HCT116 (cell line): Measurements from ENCODE around the gene AP1M2. TPM values are rescaled to one million over a fixed set of nuclear protein-coding genes. Genes with fewer than 3 reads are reported as not detected.

ENCODE experiments used
- ATAC-seq: fragments of 200-7000 bp; cut with Tn5 transposase; 2 replicates; pipeline ENCODE4 v1.9.1; 2020; ENCODE audit warnings: mild to moderate bottlenecking, moderate library complexity
- BruUV-seq: library from RNA; stranded (reverse); fragments of 400-500 nt; replicated peaks from 2 replicates; lab custom pipeline; 2021; lab: Mats Ljungman, UMichigan
- CTCF ChIA-PET: fragments of 300-600 bp; sonication (Branson Sonifier 250); formaldehyde crosslinking; loops from one replicate; lab custom pipeline; 2021; ENCODE audit warnings: antibody characterized with exemption; lab: Charles Lee
- POLR2A ChIA-PET: fragments of 300-600, 350-600 bp; sonication (Branson Sonifier 250); formaldehyde crosslinking; loops from one replicate; lab custom pipeline; 2021; ENCODE audit warnings: antibody characterized with exemption; lab: Charles Lee
- RAD21 ChIA-PET, 2 experiments: fragments of 300-600 bp; sonication (Branson Sonifier 250); formaldehyde crosslinking; loops; one replicate each; lab custom pipeline; 2023; ENCODE audit warnings: low total read pairs in 2 of 2; ENCODE audit not compliant: uncharacterized antibody in 2 of 2, unreplicated experiment in 2 of 2, low non-redundant PET in 1 of 2; lab: Charles Lee
- DNase-seq: peaks from one replicate; pipeline ENCODE4 v3.0.0-alpha.2; 2010; ENCODE audit warnings: low read depth, low spot score
- H2AFZ ChIP-seq: fragments of 200-600 bp; shearing (Covaris generic), sonication (generic); 2 replicates; pipeline ENCODE4 v1.6.1; 2017; ENCODE audit warnings: low read depth, mixed run types, mixed read lengths, antibody characterized with exemption, low read length; ENCODE audit not compliant: poor library complexity, severe bottlenecking
- H3K27ac ChIP-seq: 2 replicates; pipeline ENCODE4 v1.5.1; 2012; ENCODE audit warnings: low read depth, low read length
- H3K27me3 ChIP-seq: fragments of 200-600 bp; sonication (generic); 2 replicates; pipeline ENCODE4 v1.6.1; 2016; ENCODE audit warnings: mixed run types, low read length, mixed read lengths; ENCODE audit not compliant: insufficient read depth
- H3K36me3 ChIP-seq, 2 experiments: fragments of 200-500 bp in 1 of 2; fragments of 200-600 bp in 1 of 2; sonication (Bioruptor generic) in 1 of 2; sonication (generic) in 1 of 2; 2 replicates each; pipeline versions ENCODE4 v1.5.1 to v1.6.1; 2014 to 2016; ENCODE audit warnings: low read length in 2 of 2, inconsistent platforms in 1 of 2, mixed read lengths in 1 of 2, mixed run types in 1 of 2; ENCODE audit not compliant: insufficient read depth in 2 of 2, control insufficient read depth in 1 of 2
- H3K4me1 ChIP-seq, 2 experiments: fragments of 200-600 bp in 1 of 2; sonication (generic) in 1 of 2; 2 replicates each; pipeline versions ENCODE4 v1.5.1 to v1.6.1; 2012 to 2017; ENCODE audit warnings: low read length in 2 of 2, inconsistent platforms in 1 of 2, mild to moderate bottlenecking in 1 of 2, mixed read lengths in 1 of 2, mixed run types in 1 of 2, moderate library complexity in 1 of 2; ENCODE audit not compliant: insufficient read depth in 2 of 2, control insufficient read depth in 1 of 2
- H3K4me2 ChIP-seq: fragments of 200-600 bp; sonication (generic); 2 replicates; pipeline ENCODE4 v1.6.1; 2017; ENCODE audit warnings: mixed run types, low read length, mixed read lengths
- H3K4me3 ChIP-seq, 2 experiments: fragments of 200-600 bp in 1 of 2; sonication (generic) in 1 of 2; replicated peaks in 1 of 2; 2 replicates each; pipeline ENCODE4 v1.5.1; 2011 to 2016; ENCODE audit warnings: low read length in 2 of 2, control low read depth in 1 of 2, low read depth in 1 of 2, mild to moderate bottlenecking in 1 of 2, mixed read lengths in 1 of 2, mixed run types in 1 of 2
- H3K79me2 ChIP-seq: fragments of 200-600 bp; sonication (generic); 2 replicates; pipeline ENCODE4 v1.6.1; 2017; ENCODE audit warnings: mild to moderate bottlenecking, mixed run types, low read length, moderate library complexity, mixed read lengths; ENCODE audit not compliant: insufficient read depth
- H3K9ac ChIP-seq: fragments of 200-600 bp; sonication (generic); 2 replicates; pipeline ENCODE4 v1.6.1; 2016; ENCODE audit warnings: low read length, mixed read lengths
- H3K9me2 ChIP-seq: fragments of 200-600 bp; sonication (generic), shearing (Covaris generic); 2 replicates; pipeline ENCODE4 v1.6.1; 2017; ENCODE audit warnings: mixed run types, mild to moderate bottlenecking, moderate library complexity; ENCODE audit not compliant: insufficient read depth
- H3K9me3 ChIP-seq, 2 experiments: fragments of 200-500 bp in 1 of 2; fragments of 200-600 bp in 1 of 2; sonication (Bioruptor generic) in 1 of 2; sonication (generic) in 1 of 2; 2 replicates each; pipeline ENCODE4 v1.6.1; 2014 to 2017; ENCODE audit warnings: low read length in 2 of 2, mixed read lengths in 2 of 2, inconsistent platforms in 1 of 2, low read depth in 1 of 2, mild to moderate bottlenecking in 1 of 2, mixed run types in 1 of 2, moderate library complexity in 1 of 2; ENCODE audit not compliant: control insufficient read depth in 1 of 2, insufficient read depth in 1 of 2
- H4K20me1 ChIP-seq: fragments of 200-600 bp; sonication (generic), shearing (Covaris generic); 2 replicates; pipeline ENCODE4 v1.6.1; 2017; ENCODE audit warnings: mixed run types, mild to moderate bottlenecking, moderate library complexity; ENCODE audit not compliant: insufficient read depth
- EGR1 ChIP-seq: IDR thresholded peaks from 2 replicates; pipeline ENCODE4 v1.6.1; 2012; ENCODE audit warnings: low read depth
- EZH2phosphoT487 ChIP-seq: fragments of 200-600 bp; IDR thresholded peaks from 2 replicates; pipeline ENCODE4 v1.6.1; 2018; ENCODE audit warnings: antibody characterized with exemption, borderline replicate concordance
- JUND ChIP-seq: IDR thresholded peaks from 2 replicates; pipeline ENCODE4 v1.6.1; 2012
- SIN3A ChIP-seq: IDR thresholded peaks from 2 replicates; pipeline ENCODE4 v1.6.1; 2012; ENCODE audit warnings: low read depth
- SP1 ChIP-seq: IDR thresholded peaks from 2 replicates; pipeline ENCODE4 v1.6.1; 2012; ENCODE audit warnings: low read depth
- intact Hi-C: fragments of 100-400 bp; cut with micrococcal nuclease; formaldehyde crosslinking; loops from 2 replicates; pipeline ENCODE4 v1.10.0; 2022
- total RNA-seq: library from RNA; stranded (reverse); gene quantifications from one replicate; pipeline ENCODE4 v1.2.1, GENCODE V29; 2021; ENCODE audit not compliant: unreplicated experiment
- TF ChIP-seq, protein P1 (sequence below): IDR thresholded peaks from 2 replicates; pipeline ENCODE4 v1.6.1; 2011; ENCODE audit warnings: mild to moderate bottlenecking, low read length, moderate library complexity; ENCODE audit not compliant: insufficient replicate concordance; ENCODE audit errors: extremely low read depth

The AP1M2 gene
- total RNA-seq, 1 experiment from 2014 or later, result 111 TPM

GRCh38 chr19:10617409-10618121 lies 30.5 kb upstream of the AP1M2 start (continued):
- TF ChIP-seq SP1, result no peak
- TF ChIP-seq JUND, result no peak
- TF ChIP-seq, all 23 proteins: peak for 0

GRCh38 chr19:10615429-10616023 lies 28.4 kb upstream of the AP1M2 start:
- no TSS peak for BruUV-seq
- Histone ChIP-seq H3K4me2 (no peak overlapping the region), H3K9ac (no peak overlapping the region), H3K4me1 (peaks cover 27 to 36% of the 10 kb centered on the region in 2 experiments), H3K36me3 (no peaks in the 10 kb centered on the region), H3K4me3 (no peak overlapping the region), H3K9me2 (no peaks in the 10 kb centered on the region), H3K9me3 (no peaks in the 10 kb centered on the region), H3K27me3 (no peaks in the 10 kb centered on the region), H4K20me1 (no peaks in the 10 kb centered on the region), H3K27ac (no peak overlapping the region)
- DNase-seq (no peak), ATAC-seq (no peak)
- intact Hi-C loops, result no loop called here
- CTCF ChIA-PET, result no interaction called here
- RAD21 ChIA-PET, result no interaction called here
- TF ChIP-seq SIN3A, result no peak
- TF ChIP-seq EGR1, result no peak
- TF ChIP-seq EZH2phosphoT487, result no peak
- TF ChIP-seq, protein P1, sequence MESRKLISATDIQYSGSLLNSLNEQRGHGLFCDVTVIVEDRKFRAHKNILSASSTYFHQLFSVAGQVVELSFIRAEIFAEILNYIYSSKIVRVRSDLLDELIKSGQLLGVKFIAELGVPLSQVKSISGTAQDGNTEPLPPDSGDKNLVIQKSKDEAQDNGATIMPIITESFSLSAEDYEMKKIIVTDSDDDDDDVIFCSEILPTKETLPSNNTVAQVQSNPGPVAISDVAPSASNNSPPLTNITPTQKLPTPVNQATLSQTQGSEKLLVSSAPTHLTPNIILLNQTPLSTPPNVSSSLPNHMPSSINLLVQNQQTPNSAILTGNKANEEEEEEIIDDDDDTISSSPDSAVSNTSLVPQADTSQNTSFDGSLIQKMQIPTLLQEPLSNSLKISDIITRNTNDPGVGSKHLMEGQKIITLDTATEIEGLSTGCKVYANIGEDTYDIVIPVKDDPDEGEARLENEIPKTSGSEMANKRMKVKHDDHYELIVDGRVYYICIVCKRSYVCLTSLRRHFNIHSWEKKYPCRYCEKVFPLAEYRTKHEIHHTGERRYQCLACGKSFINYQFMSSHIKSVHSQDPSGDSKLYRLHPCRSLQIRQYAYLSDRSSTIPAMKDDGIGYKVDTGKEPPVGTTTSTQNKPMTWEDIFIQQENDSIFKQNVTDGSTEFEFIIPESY, result no peak
- TF ChIP-seq, all 23 proteins: peak for 0
- H2AFZ ChIP-seq, result no peak overlapping the region
- POLR2A ChIA-PET, result no interaction called here
- H3K79me2 ChIP-seq, result no peaks in the 10 kb centered on the region
